Measurements from ENCODE around the gene LRGUK.
"Not testable (repeated sequence)": the region's sequence is repeated elsewhere in the genome, so short reads cannot be mapped to it uniquely, and the experiment has no call there.

The LRGUK gene

DNA sequence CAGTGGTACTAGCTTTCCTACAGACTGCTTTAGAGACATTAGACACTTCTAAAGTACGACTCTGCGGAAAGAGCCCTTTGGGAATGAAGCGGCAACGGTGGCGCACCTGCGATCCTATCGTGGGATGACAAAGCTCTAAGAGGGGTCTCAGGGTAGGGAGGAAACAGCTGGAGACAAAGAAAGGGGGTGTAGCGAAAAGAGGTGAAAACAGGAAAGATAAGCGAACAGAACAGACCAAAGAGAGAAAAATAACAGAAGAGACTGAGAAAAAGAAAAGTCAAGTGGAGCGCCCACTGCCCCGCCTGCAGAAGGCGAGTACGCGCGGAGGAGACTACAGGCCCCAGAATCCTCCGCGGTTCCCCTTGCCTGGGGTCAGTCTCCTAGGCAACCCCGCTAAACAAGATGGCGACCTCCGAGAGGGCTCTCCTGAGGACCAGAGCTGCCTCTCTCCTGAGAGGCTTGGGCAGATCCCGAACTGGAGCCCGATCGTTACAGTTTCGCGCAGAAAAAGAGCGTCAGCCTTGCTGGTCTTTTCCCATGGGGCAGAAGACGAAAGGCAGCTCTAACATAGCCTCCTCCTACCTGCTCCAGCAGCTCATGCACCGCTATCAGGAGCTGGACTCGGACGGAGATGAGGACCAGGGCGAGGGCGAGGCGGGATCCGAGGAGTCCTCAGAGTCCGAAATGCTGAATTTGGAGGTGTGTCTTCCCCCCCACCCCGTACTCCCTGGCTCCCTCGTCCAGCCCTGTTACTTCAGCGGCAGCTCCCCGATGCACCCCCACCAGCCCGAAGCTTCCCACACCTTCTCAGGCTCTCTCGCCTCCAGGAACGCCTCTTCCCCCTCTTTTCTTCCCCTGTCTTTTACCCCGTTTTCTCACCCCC is at the start of gene LRGUK:
Gene LRGUK, plus strand, starts transcription at position 375 of the 883 bp plus-strand sequence. Its CDS starts 28 bp downstream, at position 403.
- Mint-ChIP-seq H3K27ac (peak within 1 kb of the TSS; percentile 9), H3K4me3 (peak within 1 kb of the TSS; percentile 85), H3K9me3 (no peaks in the 10 kb centered on the region), H3K27me3 (peaks cover 11% of the 10 kb centered on the region), H3K4me1 (peaks cover 11% of the 10 kb centered on the region), H3K36me3 (no peaks in the 10 kb centered on the region)

DNA sequence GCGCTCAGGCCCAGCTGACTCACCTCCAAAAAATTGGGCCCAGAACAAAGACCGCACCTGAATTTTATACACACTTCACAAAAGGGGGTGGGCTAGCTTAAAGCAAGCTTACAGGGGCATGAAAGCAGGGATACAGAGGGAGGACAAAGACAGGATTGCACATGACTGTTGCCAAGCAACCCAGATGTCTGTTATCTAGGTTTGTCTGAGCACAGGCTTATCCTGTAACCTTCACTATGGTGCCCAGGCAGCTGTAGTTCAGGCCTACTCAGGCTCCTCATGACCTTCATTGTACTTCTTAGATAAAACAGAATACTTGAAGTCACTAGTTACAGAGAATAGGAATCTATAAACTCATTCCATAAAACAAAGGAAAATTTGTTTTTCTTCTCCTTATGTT is 49.6 kb upstream of the LRGUK start:
- H3K36me3 Mint-ChIP-seq: peaks cover 23% of the 10 kb centered on the region
- not testable (repeated sequence) for H3K4me3 Mint-ChIP-seq

DNA sequence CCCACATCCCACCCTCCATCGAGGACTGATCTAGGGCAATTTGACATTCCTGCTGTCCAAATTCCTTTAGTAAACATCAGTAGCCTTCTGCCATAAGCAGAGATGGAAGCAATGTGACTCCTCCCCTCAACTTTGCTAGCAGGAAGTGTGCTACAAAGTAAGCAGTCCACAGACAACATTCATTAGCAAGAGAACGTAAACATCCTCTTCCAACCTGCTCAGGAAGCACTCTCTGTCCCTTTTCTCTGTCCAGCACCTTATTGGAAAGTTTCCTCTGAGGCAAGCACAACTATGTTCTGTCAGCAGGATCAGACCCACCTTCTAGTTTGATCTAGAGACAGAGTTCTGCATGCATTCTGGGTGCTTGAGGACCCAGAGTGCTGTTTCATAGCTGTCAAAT is 48.1 kb upstream of the LRGUK start:
- Mint-ChIP-seq H3K4me1 (no peaks in the 10 kb centered on the region), H3K9me3 (no peaks in the 10 kb centered on the region), H3K36me3 (peaks cover 19% of the 10 kb centered on the region), H3K27ac (no peak overlapping the region), H3K4me3 (no peak overlapping the region), H3K27me3 (no peaks in the 10 kb centered on the region)

More for the DNA sequence above, 49.6 kb upstream of the LRGUK start:
- not testable (repeated sequence) for H3K27ac Mint-ChIP-seq, H3K4me1 Mint-ChIP-seq, H3K9me3 Mint-ChIP-seq, H3K27me3 Mint-ChIP-seq

GRCh38 chr7:134081695-134082094 is 45.4 kb upstream of the LRGUK start:
- Mint-ChIP-seq H3K27me3 (no peaks in the 10 kb centered on the region), H3K36me3 (peaks cover 6% of the 10 kb centered on the region), H3K27ac (no peak overlapping the region), H3K9me3 (peaks cover 4% of the 10 kb centered on the region), H3K4me3 (no peak overlapping the region), H3K4me1 (no peaks in the 10 kb centered on the region)

GRCh38 chr7:134083766-134084487 is 43.2 kb upstream of the LRGUK start:
- Mint-ChIP-seq H3K36me3 (peaks cover 3% of the 10 kb centered on the region), H3K4me3 (no peak overlapping the region), H3K27ac (no peak overlapping the region), H3K4me1 (no peaks in the 10 kb centered on the region), H3K9me3 (peaks cover 5% of the 10 kb centered on the region), H3K27me3 (no peaks in the 10 kb centered on the region)

DNA sequence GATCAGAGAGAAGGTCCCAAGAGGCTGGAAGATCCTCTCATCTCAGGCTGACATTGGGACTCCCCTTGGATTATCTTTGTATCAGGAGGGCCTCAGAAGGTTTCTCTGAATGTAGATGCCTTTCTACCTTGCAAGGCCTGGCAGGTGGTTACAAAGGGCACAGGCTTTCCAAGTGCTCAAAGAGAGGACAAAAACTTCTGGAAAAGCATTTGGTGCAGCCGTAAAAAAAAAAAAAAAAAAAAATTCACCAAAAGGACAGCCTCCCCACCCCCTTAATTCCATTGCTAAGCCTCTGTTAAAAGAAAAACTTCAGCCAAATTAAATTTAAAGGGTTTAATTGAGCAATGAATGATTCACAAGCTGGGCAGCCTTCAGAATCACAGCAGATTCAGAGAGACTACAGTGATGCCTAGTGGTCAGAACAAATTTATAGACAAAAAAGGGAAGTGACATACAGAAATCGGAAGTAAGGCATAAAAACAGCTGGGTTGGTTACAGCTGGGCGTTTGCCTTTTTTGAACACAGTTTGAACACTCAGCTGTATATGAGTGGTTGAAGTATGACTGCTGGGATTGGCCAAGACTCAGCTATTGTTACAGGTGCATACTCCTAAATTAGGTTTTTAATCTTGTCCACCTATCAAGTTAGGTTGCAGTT is 42.5 kb upstream of the LRGUK start:
- peaks cover 9% of the 10 kb centered on the region for H3K9me3 Mint-ChIP-seq
- H3K4me1 Mint-ChIP-seq: no peaks in the 10 kb centered on the region
- no peak overlapping the region for H3K4me3 Mint-ChIP-seq
- H3K27ac Mint-ChIP-seq: no peak overlapping the region
- H3K36me3 Mint-ChIP-seq: peaks cover 5% of the 10 kb centered on the region
- no peaks in the 10 kb centered on the region for H3K27me3 Mint-ChIP-seq

DNA sequence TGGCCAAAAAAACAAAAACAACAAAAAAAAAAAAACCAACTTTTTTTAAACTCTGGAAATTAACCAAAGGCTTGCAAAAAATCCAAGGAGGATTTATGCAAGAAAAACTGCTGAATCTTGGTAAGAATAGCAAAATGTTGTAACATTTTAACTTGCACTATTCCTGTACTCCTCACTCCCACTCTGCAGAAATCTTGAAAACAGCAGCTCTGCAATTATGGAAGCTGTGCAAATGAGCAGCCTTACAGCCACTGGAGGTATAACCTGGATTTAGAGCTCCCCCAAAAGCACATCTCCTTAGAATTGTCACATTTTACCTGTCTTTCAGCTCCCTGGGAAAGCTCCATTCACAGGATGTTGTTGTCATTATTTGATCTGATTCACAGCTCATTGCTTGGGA is 41.8 kb upstream of the LRGUK start:
- peaks cover 15% of the 10 kb centered on the region for H3K9me3 Mint-ChIP-seq
- no peaks in the 10 kb centered on the region for H3K4me1 Mint-ChIP-seq
- H3K36me3 Mint-ChIP-seq: peaks cover 8% of the 10 kb centered on the region
- no peak overlapping the region for H3K4me3 Mint-ChIP-seq
- no peak overlapping the region for H3K27ac Mint-ChIP-seq
- H3K27me3 Mint-ChIP-seq: peaks cover 3% of the 10 kb centered on the region

- Mint-ChIP-seq H3K27me3 (peaks cover 3% of the 10 kb centered on the region), H3K27ac (no peak overlapping the region), H3K9me3 (peaks cover 19% of the 10 kb centered on the region), H3K4me3 (no peak overlapping the region), H3K36me3 (peaks cover 5% of the 10 kb centered on the region), H3K4me1 (no peaks in the 10 kb centered on the region)
These were observed 40.0 kb upstream of the LRGUK start for GRCh38 chr7:134086998-134087735.

GRCh38 chr7:134088199-134088598 is 38.9 kb upstream of the LRGUK start:
- Mint-ChIP-seq H3K27me3 (peaks cover 3% of the 10 kb centered on the region), H3K4me3 (no peak overlapping the region), H3K36me3 (peaks cover 7% of the 10 kb centered on the region), H3K4me1 (no peaks in the 10 kb centered on the region), H3K27ac (no peak overlapping the region), H3K9me3 (peaks cover 23% of the 10 kb centered on the region)

- Mint-ChIP-seq H3K4me1 (no peaks in the 10 kb centered on the region), H3K4me3 (no peak overlapping the region), H3K36me3 (peaks cover 10% of the 10 kb centered on the region), H3K9me3 (peaks cover 36% of the 10 kb centered on the region), H3K27me3 (peaks cover 3% of the 10 kb centered on the region), H3K27ac (no peak overlapping the region)
These were observed 37.7 kb upstream of the LRGUK start for GRCh38 chr7:134089446-134089845.

- Mint-ChIP-seq H3K4me3 (no peak overlapping the region), H3K4me1 (no peaks in the 10 kb centered on the region), H3K27me3 (no peaks in the 10 kb centered on the region), H3K27ac (no peak overlapping the region), H3K9me3 (peaks cover 32% of the 10 kb centered on the region), H3K36me3 (peaks cover 4% of the 10 kb centered on the region)
These were observed 29.1 kb upstream of the LRGUK start for GRCh38 chr7:134098072-134098471.

DNA sequence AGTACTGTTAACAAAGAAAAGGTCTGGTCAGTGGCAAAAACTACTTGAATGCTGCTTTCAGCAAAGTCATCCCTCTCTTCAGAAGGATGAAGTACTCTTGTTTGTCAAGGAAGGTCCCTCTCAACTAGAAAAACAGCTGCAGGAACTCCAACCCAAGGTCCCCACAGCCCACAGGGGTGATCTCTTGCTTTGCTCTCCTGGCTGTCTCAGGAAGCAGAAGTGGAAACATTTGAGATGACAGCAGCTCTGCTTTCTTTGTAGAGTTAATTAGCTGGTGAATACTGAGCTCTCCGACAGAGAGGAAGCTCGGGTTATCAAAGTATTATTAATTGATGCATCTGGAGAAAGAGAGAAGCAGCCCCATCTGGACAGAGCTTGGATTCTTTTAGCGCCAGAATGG is 25.4 kb upstream of the LRGUK start:
- no peaks in the 10 kb centered on the region for H3K27me3 Mint-ChIP-seq
- H3K27ac Mint-ChIP-seq: no peak overlapping the region
- H3K4me3 Mint-ChIP-seq: no peak overlapping the region
- H3K36me3 Mint-ChIP-seq: no peaks in the 10 kb centered on the region
- H3K9me3 Mint-ChIP-seq: no peaks in the 10 kb centered on the region
- no peaks in the 10 kb centered on the region for H3K4me1 Mint-ChIP-seq

DNA sequence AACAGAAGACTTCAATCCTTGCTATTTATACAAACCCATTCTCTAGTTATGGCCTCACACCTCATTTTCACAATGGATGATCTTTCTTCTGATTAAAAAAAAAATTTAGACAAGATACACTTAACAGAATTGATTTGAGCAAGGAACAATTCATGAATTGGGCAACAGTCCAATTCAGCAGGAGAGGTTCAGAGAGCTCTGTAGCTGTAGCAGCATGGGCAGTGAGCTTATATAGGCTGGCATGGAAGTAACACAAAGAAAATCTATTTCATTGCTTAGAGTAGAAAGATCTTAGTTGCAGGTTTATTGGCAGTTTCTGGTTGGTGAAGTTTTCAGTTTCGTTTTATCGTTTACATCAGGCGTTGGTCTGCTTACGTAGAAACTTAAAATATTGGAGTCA is 23.0 kb upstream of the LRGUK start:
- Mint-ChIP-seq H3K27ac (no peak overlapping the region), H3K4me1 (no peaks in the 10 kb centered on the region), H3K27me3 (no peaks in the 10 kb centered on the region), H3K4me3 (no peak overlapping the region), H3K9me3 (no peaks in the 10 kb centered on the region), H3K36me3 (no peaks in the 10 kb centered on the region)

GRCh38 chr7:134105841-134106240 is 21.3 kb upstream of the LRGUK start:
- Mint-ChIP-seq H3K9me3 (no peaks in the 10 kb centered on the region), H3K36me3 (no peaks in the 10 kb centered on the region), H3K4me3 (no peak overlapping the region), H3K27ac (no peak overlapping the region), H3K27me3 (no peaks in the 10 kb centered on the region), H3K4me1 (no peaks in the 10 kb centered on the region)

GRCh38 chr7:134108802-134109201 is 18.3 kb upstream of the LRGUK start:
- Mint-ChIP-seq H3K9me3 (no peaks in the 10 kb centered on the region), H3K4me1 (no peaks in the 10 kb centered on the region), H3K36me3 (no peaks in the 10 kb centered on the region), H3K4me3 (no peak overlapping the region), H3K27me3 (no peaks in the 10 kb centered on the region), H3K27ac (no peak overlapping the region)
